ENCODE measurements around the gene DDX19B.
"Not testable (repeated sequence)": the region's sequence is repeated elsewhere in the genome, so short reads cannot be mapped to it uniquely, and the experiment has no call there.

Gene DDX19B

DNA sequence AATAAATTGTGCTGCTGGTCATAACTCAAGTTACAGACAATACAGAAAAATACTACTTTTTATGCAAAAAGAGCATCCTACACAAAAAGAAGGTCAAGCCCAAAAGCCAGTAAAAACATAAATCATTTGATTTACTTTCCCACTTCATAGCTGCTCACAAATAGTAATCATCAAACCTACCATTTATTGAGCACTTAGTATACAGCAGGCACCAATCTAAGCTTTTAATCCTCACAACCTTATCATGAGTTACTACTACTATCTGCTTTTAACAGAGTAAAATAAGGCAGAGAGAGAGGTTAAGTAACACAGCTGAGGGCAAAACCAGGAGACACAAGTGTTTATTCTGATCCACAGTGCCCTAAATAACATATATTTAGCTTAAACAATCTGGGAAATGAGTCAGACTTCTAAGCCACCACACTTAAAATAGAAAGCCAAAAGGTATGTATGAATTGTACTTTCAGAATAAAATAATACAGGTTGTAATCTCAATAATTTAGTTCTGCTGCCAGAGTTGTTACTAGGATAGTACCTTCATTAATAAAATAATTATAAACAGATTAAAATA is 8.0 kb upstream of the DDX19B start:
- Histone ChIP-seq H3K9me3 (ENCODE audit: insufficient read depth, low read depth, low read length) (no peaks in the 10 kb centered on the region), H3K9ac (ENCODE audit: low read depth, low read length) (no peak overlapping the region), H3K4me1 (ENCODE audit: insufficient read depth, low read length) (peaks cover 4% of the 10 kb centered on the region; the same call in 1 of the 2 replicates), H3K4me3 (ENCODE audit: low read length) (no peak overlapping the region), H3K36me3 (ENCODE audit: insufficient read depth, low read depth, low read length) (peaks cover 5% of the 10 kb centered on the region; the same call in 1 of the 2 replicates), H3K27me3 (ENCODE audit: insufficient read depth, low read length) (no peaks in the 10 kb centered on the region), H3K27ac (ENCODE audit: low read length) (no peak overlapping the region)

DNA sequence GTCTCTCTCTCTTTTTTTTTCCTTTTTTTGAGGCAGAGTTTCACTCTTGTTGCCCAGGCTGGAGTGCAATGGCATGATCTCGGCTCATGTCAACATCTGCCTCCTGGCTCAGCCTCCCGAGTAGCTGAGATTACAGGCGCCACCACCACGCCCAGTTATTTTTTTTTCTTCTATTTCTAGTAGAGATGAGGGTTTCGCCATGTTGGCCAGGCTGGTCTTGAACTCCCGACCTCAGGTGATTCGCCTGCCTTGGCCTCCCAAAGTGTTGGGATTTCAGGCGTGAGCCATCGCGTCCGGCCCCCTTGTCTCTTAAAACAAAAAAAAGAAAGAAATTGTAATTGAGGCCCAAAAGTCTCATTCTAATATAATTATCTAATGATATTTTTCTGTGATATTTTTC is 6.8 kb upstream of the DDX19B start:
- H3K9me3 ChIP-seq (ENCODE audit: insufficient read depth, low read depth, low read length); H3K9ac ChIP-seq (ENCODE audit: low read depth, low read length); H3K27ac ChIP-seq (ENCODE audit: low read length); H3K36me3 ChIP-seq (ENCODE audit: insufficient read depth, low read depth, low read length); H3K27me3 ChIP-seq (ENCODE audit: insufficient read depth, low read length); H3K4me1 ChIP-seq (ENCODE audit: insufficient read depth, low read length); H3K4me3 ChIP-seq (ENCODE audit: low read length): not testable (repeated sequence)

DNA sequence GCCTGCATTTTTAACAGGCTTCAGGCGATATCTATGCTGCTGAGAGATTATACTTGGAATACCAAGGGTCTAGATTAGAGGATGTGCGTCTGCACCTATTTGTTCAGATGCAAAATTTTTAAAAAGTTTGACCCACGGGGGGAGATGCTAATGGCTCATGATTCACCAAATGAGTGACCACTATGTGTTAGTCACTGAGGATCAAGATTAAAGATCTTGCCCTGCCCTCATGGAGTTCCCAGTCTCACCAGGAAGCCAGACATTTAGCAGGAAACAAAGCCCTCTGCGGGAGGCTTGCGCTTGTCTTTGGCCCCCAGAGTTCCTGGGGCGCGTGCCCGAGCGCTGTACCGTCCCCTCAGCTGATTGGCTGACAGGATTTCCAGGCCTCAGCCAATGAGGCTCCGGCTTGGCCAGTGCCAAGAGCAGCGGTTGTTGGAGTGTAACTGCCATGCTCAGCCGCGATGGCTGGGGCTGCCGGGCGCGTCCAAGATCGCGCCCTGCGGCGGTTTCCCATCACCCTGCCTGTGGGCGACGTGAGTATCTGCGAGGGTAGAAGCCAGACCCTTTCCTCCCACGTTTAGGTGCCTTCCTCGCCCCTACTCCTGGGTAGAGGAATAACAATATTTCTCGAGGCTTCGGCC is 4.5 kb upstream of the DDX19B start:
- no peaks in the 10 kb centered on the region for H3K27me3 ChIP-seq (ENCODE audit: insufficient read depth, low read length)
- H3K9ac ChIP-seq (ENCODE audit: low read depth, low read length) = no peak overlapping the region
- H3K4me1 ChIP-seq (ENCODE audit: insufficient read depth, low read length) = peaks cover 4% of the 10 kb centered on the region; the same call in 1 of the 2 replicates
- H3K36me3 ChIP-seq (ENCODE audit: insufficient read depth, low read depth, low read length) = no peaks in the 10 kb centered on the region
- H3K9me3 ChIP-seq (ENCODE audit: insufficient read depth, low read depth, low read length) = no peaks in the 10 kb centered on the region
- H3K27ac ChIP-seq (ENCODE audit: low read length) = no peak overlapping the region
- H3K4me3 ChIP-seq (ENCODE audit: low read length) = no peak overlapping the region

DNA sequence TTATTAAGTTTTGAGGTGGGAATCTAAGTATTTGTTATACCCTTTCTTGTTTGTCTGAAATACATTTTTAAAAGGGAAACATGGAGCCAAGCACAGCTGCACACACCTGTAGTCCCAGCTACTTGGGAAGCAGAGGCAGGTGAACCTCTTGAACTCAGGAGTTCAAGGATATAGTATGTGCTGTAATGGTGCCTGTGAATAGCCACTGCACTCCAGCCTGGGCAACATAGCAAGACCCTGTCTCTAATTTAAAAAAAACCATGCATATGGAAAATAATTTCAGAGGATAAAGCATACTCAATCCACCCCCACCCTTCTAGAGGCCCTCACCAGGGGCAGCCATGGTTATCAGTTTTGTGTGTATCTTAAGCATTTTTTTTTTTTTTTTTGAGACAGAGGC is 3.4 kb upstream of the DDX19B start:
- no peak overlapping the region for H3K9ac ChIP-seq (ENCODE audit: low read depth, low read length)
- no peaks in the 10 kb centered on the region for H3K4me1 ChIP-seq (ENCODE audit: insufficient read depth, low read length)
- H3K36me3 ChIP-seq (ENCODE audit: insufficient read depth, low read depth, low read length) = no peaks in the 10 kb centered on the region
- H3K4me3 ChIP-seq (ENCODE audit: low read length) = no peak overlapping the region
- H3K27ac ChIP-seq (ENCODE audit: low read length) = no peak overlapping the region
- H3K9me3 ChIP-seq (ENCODE audit: insufficient read depth, low read depth, low read length) = no peaks in the 10 kb centered on the region
- no peaks in the 10 kb centered on the region for H3K27me3 ChIP-seq (ENCODE audit: insufficient read depth, low read length)

DNA sequence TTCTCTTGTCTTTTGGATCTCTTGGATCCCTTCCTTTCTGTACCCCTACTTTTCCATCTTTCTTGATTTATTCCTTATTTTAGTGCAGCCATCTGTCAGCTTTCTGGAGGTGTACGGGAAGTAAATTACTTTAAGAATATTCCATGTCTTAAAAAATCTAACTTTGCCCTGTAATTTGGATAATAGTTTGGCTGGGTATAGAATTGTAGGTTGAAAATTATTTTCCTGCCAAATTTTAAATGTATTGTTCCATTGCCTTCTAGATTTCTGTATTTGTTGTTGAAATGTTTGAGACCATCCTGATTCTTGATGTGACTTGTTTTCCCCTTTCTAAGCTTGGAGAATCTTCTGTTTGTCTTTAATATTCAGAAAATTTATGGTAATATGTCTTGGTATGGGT is 2.1 kb downstream of the DDX19B start:
- Histone ChIP-seq H3K4me3 (ENCODE audit: low read length) (no peak overlapping the region), H3K27ac (ENCODE audit: low read length) (no peak overlapping the region), H3K27me3 (ENCODE audit: insufficient read depth, low read length) (no peaks in the 10 kb centered on the region), H3K9ac (ENCODE audit: low read depth, low read length) (no peak overlapping the region), H3K9me3 (ENCODE audit: insufficient read depth, low read depth, low read length) (peaks cover 7% of the 10 kb centered on the region; the same call in 1 of the 2 replicates), H3K36me3 (ENCODE audit: insufficient read depth, low read depth, low read length) (peaks cover 8% of the 10 kb centered on the region; the same call in 1 of the 2 replicates), H3K4me1 (ENCODE audit: insufficient read depth, low read length) (no peaks in the 10 kb centered on the region; the same call in 1 of the 2 replicates)

DNA sequence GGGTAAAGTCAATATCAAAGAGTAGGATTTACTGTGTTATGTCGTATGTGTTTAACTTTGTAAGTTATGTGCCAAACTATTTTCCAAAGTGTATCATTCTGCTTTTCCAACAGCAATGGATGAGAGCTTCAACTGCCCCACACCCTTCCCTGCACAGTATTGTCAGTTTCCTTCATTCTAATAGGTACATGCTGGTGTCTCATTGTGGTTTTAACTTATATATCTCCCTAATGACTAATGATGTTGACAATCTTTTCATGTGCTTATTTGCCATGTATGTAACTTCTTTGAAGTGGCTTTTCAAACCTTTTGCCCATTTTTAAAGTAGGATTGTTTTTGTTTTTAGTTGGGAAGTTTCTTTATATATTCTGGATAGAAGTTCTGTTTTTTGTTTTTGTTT is 3.8 kb downstream of the DDX19B start:
- Histone ChIP-seq H3K9me3 (ENCODE audit: insufficient read depth, low read depth, low read length) (peaks cover 7% of the 10 kb centered on the region; the same call in 1 of the 2 replicates), H3K27ac (ENCODE audit: low read length) (no peak overlapping the region), H3K4me3 (ENCODE audit: low read length) (no peak overlapping the region), H3K9ac (ENCODE audit: low read depth, low read length) (no peak overlapping the region), H3K4me1 (ENCODE audit: insufficient read depth, low read length) (no peaks in the 10 kb centered on the region; the same call in 1 of the 2 replicates), H3K27me3 (ENCODE audit: insufficient read depth, low read length) (no peaks in the 10 kb centered on the region), H3K36me3 (ENCODE audit: insufficient read depth, low read depth, low read length) (peaks cover 8% of the 10 kb centered on the region; the same call in 1 of the 2 replicates)

DNA sequence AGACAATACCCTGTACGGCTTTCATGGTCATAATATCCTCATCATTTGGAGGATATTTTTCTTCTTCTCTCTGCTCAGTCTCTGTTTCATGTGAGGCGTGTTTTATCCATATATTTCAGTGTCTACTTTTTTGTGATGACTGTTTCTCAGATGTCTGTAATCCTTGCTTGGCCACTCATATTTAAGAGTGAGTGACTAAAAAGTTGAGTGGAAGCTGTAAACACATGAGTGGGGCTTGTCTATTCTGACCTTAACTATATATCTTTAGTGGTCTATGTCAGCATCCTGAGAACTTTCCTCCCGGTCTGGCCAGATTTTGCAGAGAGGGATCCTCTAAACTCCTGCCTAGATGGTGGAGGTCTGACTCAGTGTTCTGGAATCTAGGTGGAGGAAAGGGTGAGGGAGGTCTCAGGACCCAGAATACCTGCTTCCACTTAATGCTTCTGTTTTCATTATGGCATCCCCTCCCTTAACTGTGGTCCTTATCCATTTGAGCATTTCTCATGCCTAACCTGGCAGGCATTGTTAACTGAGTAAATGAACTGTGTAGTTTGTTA is 6.0 kb downstream of the DDX19B start:
- no peaks in the 10 kb centered on the region for H3K27me3 ChIP-seq (ENCODE audit: insufficient read depth, low read length)

DNA sequence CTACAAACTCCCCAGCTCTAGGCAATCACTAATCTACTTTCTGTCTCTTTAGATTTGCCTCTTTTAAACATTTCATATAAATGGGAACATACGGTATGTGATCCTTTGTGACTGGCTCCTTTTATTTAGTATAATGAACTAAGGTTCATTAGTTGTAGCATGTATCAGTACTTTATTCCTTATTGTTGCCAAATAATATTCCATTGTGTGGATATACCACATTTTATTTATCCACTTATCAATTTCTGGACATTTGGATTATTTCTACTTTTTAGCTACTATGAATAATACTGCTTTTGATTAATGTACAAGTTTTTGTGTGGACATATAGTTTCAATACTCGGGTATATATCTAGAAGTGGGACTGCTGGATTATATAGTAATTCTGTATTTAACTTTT is 7.9 kb downstream of the DDX19B start:
- Histone ChIP-seq H3K27ac (ENCODE audit: low read length) (no peak overlapping the region), H3K4me3 (ENCODE audit: low read length) (no peak overlapping the region), H3K27me3 (ENCODE audit: insufficient read depth, low read length) (no peaks in the 10 kb centered on the region), H3K36me3 (ENCODE audit: insufficient read depth, low read depth, low read length) (no peaks in the 10 kb centered on the region), H3K4me1 (ENCODE audit: insufficient read depth, low read length) (no peaks in the 10 kb centered on the region; the same call in 1 of the 2 replicates), H3K9ac (ENCODE audit: low read depth, low read length) (no peak overlapping the region), H3K9me3 (ENCODE audit: insufficient read depth, low read depth, low read length) (no peaks in the 10 kb centered on the region)

More for the DNA sequence above, 6.0 kb downstream of the DDX19B start:
- H3K9me3 ChIP-seq (ENCODE audit: insufficient read depth, low read depth, low read length) = peaks cover 7% of the 10 kb centered on the region; the same call in 1 of the 2 replicates
- H3K27ac ChIP-seq (ENCODE audit: low read length) = no peak overlapping the region
- peaks cover 8% of the 10 kb centered on the region; the same call in 1 of the 2 replicates for H3K36me3 ChIP-seq (ENCODE audit: insufficient read depth, low read depth, low read length)
- no peak overlapping the region for H3K4me3 ChIP-seq (ENCODE audit: low read length)
- no peaks in the 10 kb centered on the region; the same call in 1 of the 2 replicates for H3K4me1 ChIP-seq (ENCODE audit: insufficient read depth, low read length)
- H3K9ac ChIP-seq (ENCODE audit: low read depth, low read length) = no peak overlapping the region

DNA sequence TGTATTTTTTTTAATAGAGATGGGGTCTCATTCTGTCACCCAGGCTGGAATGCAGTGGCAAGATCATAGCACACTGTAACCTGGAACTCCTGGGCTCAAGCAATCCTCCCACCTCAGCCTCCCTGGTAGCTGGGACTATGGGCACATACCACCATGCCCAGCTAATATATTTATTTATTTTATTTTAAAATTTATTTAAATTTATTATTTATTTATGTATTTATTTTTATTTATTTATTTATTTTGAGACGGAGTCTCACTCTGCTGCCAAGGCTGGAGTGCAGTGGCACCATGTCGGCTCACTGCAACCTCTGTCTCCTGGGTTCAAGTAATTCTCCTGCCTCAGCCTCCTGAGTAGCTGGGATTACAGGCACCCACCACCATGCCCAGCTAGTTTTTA is 8.7 kb downstream of the DDX19B start:
- not testable (repeated sequence) for H3K9ac ChIP-seq (ENCODE audit: low read depth, low read length); H3K27ac ChIP-seq (ENCODE audit: low read length); H3K36me3 ChIP-seq (ENCODE audit: insufficient read depth, low read depth, low read length); H3K4me1 ChIP-seq (ENCODE audit: insufficient read depth, low read length); H3K4me3 ChIP-seq (ENCODE audit: low read length); H3K9me3 ChIP-seq (ENCODE audit: insufficient read depth, low read depth, low read length); H3K27me3 ChIP-seq (ENCODE audit: insufficient read depth, low read length)

DNA sequence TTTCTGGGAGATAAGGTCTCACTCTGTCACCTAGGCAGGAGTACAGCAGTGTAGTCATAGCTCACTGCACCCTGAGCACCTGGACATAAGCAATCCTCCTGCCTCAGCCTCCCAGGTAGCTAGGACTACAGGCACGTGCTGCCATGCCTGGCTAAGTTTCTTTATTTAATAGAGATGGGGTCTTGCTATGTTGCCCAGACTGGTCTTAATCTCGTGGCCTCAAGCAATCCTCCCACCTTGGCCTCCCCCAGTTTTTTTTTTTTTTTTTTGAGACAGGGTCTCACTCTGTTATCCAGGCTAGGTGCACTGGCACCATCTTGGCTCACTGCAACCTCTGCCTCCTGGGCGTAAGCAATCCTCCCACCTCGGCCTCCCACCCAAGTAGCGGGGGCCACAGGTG is 21.1 kb downstream of the DDX19B start:
- no peak overlapping the region for H3K27ac ChIP-seq (ENCODE audit: low read length)
- no peak overlapping the region for H3K4me3 ChIP-seq (ENCODE audit: low read length)
- peaks cover 63% of the 10 kb centered on the region for H3K36me3 ChIP-seq (ENCODE audit: insufficient read depth, low read depth, low read length)
- no peaks in the 10 kb centered on the region for H3K9me3 ChIP-seq (ENCODE audit: insufficient read depth, low read depth, low read length)
- H3K9ac ChIP-seq (ENCODE audit: low read depth, low read length) = no peak overlapping the region
- no peaks in the 10 kb centered on the region for H3K27me3 ChIP-seq (ENCODE audit: insufficient read depth, low read length)
- H3K4me1 ChIP-seq (ENCODE audit: insufficient read depth, low read length) = no peaks in the 10 kb centered on the region; the same call in 1 of the 2 replicates

DNA sequence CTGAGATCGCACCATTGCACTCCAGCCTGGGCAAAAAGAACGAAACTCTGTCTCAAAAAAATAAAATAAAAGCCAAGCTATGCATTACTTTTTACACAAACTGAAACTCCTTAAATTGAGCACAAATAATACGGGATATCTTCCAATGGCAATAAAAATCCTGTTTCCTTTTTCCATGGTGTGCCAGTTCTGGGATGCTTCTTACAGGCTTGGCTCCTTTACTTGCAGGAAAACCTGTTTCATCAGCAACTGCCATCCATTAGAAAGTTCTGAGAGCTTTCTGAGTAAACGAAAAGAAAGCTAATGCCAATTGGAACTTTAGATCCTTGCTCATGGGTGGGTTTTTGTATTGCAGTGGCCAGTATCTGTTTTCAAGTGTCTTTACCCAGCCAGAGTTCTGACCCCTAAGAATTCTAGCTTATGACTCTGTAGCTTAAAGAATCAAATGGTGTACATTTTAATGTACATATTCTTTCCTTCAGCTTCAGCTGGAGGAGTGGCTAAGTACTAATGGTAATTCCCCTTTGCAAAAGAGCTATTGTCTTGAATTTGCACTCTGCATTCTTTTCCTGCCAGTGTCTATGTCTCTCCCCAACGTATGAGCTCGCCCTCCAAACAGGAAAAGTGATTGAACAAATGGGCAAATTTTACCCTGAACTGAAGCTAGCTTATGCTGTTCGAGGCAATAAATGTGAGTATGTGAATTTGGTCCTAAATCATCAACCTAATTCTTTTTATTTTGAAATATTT is 26.2 kb downstream of the DDX19B start:
- Histone ChIP-seq H3K36me3 (ENCODE audit: insufficient read depth, low read depth, low read length) (peaks cover 47% of the 10 kb centered on the region), H3K4me3 (ENCODE audit: low read length) (no peak overlapping the region), H3K27ac (ENCODE audit: low read length) (no peak overlapping the region), H3K27me3 (ENCODE audit: insufficient read depth, low read length) (no peaks in the 10 kb centered on the region), H3K9me3 (ENCODE audit: insufficient read depth, low read depth, low read length) (no peaks in the 10 kb centered on the region), H3K4me1 (ENCODE audit: insufficient read depth, low read length) (no peaks in the 10 kb centered on the region; the same call in 1 of the 2 replicates), H3K9ac (ENCODE audit: low read depth, low read length) (no peak overlapping the region)
